ENCODE measurements around the gene GIPC3. TPM values are rescaled to one million over a fixed set of nuclear protein-coding genes. Genes with fewer than 3 reads are reported as not detected.
A peak's percentile ranks its signal among the peaks of the same experiment; 100 is the strongest.

The GIPC3 gene
- polyA plus RNA-seq, 1 donor: 1.6 TPM

DNA sequence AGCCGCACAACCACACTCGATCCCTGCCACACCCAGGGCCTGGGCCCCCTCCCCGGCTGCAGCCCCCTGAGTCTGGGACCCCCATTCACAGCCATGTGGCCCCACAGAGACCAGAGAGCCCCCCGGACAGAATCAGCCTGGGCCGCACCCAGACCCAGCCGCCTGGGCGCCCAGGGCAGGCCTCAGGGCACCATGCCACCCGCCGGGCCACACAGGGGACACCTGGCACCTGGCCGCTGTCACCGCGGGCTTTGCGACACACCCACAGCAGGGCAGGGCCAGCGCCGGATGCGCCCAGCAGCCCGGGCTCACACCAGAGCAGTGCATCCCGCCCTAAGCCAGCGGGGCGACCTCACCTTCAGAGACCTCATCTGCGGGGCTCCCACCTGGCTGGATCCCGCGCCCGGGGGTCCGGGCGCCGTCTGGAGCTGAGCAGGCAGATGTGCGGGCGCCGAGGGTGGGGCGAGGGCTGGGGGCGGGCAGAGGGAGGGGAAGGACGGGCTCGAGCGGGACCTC is 21.0 kb downstream of the GIPC3 start:
- H3K36me3 ChIP-seq (ENCODE audit: control insufficient read depth, insufficient read depth, low read length): peaks cover 4% of the 10 kb centered on the region
- H3K27ac ChIP-seq (ENCODE audit: low read length): no peak overlapping the region
- DNase-seq: no peak
- H3K9me3 ChIP-seq (ENCODE audit: control insufficient read depth, low read depth, low read length): peaks cover 9% of the 10 kb centered on the region
- peak overlapping the region; percentile 10 for H3K4me3 ChIP-seq (ENCODE audit: low read length)
- H3K4me1 ChIP-seq (ENCODE audit: control insufficient read depth, insufficient read depth, low read length): peaks cover 11% of the 10 kb centered on the region
- peaks cover 29% of the 10 kb centered on the region for H3K27me3 ChIP-seq (ENCODE audit: control insufficient read depth, insufficient read depth, low read length)
- WGBS (ENCODE audit: insufficient coverage, low lambda C conversion rate): no CpG with 5 or more reads among the region's 35 CpGs

DNA sequence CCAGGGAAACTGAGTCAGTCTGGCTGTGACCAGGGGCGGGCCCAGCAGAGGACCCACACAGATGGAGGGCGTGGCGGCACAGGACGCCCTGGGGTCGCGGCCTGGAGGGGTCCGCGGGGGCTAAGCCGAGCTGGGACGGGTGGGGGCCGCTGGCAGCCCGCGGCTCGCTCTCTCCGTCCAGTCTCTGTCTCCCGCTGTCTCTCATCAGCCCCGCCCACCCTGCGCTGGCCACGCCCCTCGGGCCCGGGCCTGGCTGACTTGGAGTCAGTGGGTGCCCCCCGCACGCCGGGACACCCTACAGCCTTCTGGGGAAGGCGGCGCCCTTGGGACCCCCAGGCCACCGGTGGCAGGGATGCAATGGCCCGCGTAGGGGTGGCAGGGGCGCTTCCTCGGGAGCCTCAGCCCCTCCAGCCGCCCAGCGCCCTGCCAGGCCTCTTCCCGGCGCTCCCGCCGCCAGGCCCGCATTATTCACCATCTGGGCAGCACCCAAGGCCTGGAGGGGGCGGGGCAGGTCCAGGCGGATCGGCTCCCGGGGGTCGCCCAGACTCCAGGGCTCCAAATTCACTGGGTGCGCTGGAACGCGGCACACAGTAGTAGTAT is 21.5 kb downstream of the GIPC3 start, which contains the start of gene TBXA2R:
TSS of gene TBXA2R (minus strand) at position 186 of the 600 bp plus-strand sequence. CDS start 6,241 bp downstream, outside the sequence.
- Histone ChIP-seq H3K36me3 (ENCODE audit: control insufficient read depth, insufficient read depth, low read length) (peaks cover 10% of the 10 kb centered on the region), H3K27ac (ENCODE audit: low read length) (peak within 1 kb of the TSS; percentile 23), H3K4me3 (ENCODE audit: low read length) (peak within 1 kb of the TSS; percentile 23), H3K9me3 (ENCODE audit: control insufficient read depth, low read depth, low read length) (peaks cover 15% of the 10 kb centered on the region), H3K27me3 (ENCODE audit: control insufficient read depth, insufficient read depth, low read length) (peaks cover 29% of the 10 kb centered on the region), H3K4me1 (ENCODE audit: control insufficient read depth, insufficient read depth, low read length) (peaks cover 11% of the 10 kb centered on the region)
- no peak for DNase-seq
- WGBS (ENCODE audit: insufficient coverage, low lambda C conversion rate): no CpG with 5 or more reads among the region's 46 CpGs

GRCh38 chr19:3607303-3608078 is 22.2 kb downstream of the GIPC3 start:
- no peak for DNase-seq

DNA sequence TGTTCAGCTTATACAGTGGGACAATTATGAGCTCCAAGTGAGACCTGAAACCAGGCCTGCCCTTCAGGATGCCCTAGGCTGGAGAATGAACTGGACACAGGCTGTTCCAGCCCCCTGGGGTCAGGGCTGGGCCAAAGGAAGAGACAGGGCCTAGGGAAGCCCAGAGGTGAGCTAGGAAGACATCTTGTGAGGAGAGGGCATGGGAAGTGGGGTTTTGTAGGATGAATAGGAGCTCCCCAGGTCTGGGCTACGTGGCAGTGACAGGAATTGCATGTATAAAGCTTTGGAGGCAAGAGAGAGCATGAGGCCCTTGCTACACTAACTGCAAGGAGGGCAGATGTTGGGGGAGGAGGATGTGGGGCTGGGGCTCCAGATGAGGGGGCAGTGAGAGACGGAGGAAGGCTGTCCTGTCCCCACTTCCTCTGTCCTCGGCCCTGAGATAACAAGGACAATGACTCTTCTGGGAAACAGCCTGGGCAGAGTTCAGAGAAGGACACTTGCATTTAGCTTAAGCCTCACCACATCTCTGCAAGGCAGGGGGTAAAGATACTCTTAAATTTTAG is 22.9 kb downstream of the GIPC3 start:
- peaks cover 20% of the 10 kb centered on the region for H3K36me3 ChIP-seq (ENCODE audit: control insufficient read depth, insufficient read depth, low read length)
- H3K27me3 ChIP-seq (ENCODE audit: control insufficient read depth, insufficient read depth, low read length): peaks cover 29% of the 10 kb centered on the region
- no CpG with 5 or more reads among the region's 3 CpGs for WGBS (ENCODE audit: insufficient coverage, low lambda C conversion rate)
- no peak overlapping the region for H3K4me3 ChIP-seq (ENCODE audit: low read length)
- no peak overlapping the region for H3K27ac ChIP-seq (ENCODE audit: low read length)
- peaks cover 21% of the 10 kb centered on the region for H3K9me3 ChIP-seq (ENCODE audit: control insufficient read depth, low read depth, low read length)
- no peak for DNase-seq
- H3K4me1 ChIP-seq (ENCODE audit: control insufficient read depth, insufficient read depth, low read length): peaks cover 11% of the 10 kb centered on the region

More at GRCh38 chr19:3607303-3608078, 22.2 kb downstream of the GIPC3 start:
- Histone ChIP-seq H3K36me3 (ENCODE audit: control insufficient read depth, insufficient read depth, low read length) (peaks cover 17% of the 10 kb centered on the region), H3K27ac (ENCODE audit: low read length) (peak overlapping the region; percentile 23), H3K4me1 (ENCODE audit: control insufficient read depth, insufficient read depth, low read length) (peaks cover 11% of the 10 kb centered on the region), H3K9me3 (ENCODE audit: control insufficient read depth, low read depth, low read length) (peaks cover 21% of the 10 kb centered on the region), H3K27me3 (ENCODE audit: control insufficient read depth, insufficient read depth, low read length) (peaks cover 29% of the 10 kb centered on the region), H3K4me3 (ENCODE audit: low read length) (peak overlapping the region; percentile 23)
- WGBS (ENCODE audit: insufficient coverage, low lambda C conversion rate): 20% methylated on average over 1 of the region's 22 CpGs

DNA sequence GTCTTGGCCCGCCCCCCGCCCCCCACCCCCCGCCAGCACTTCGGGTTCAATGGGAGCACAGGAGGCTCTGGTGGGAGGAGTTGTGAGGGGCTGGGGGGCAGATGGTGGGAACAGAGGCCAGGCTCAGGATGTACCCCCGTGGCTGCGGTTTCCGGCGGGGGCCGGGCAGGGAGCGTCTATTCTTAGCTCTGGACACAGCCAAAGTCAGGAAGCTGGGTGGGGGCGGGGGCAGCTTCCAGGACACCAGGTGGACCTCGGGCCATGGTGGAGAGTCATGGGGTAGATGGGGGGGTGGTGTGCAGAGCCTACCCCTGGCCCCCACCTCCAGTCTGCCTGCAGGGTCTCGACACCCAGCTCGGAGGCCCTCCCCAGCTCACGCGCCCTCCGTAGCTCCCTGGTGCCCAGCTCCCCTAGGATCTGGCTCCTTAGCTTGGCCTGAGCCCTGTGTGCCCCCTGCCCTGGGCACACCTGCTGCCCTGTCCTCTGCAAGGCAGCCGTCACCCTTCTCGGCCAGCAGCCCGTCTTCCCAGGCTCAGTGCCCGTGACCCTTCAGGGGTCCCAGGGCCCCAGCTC is 23.6 kb downstream of the GIPC3 start:
- WGBS (ENCODE audit: insufficient coverage, low lambda C conversion rate): no CpG with 5 or more reads among the region's 21 CpGs
- Histone ChIP-seq H3K4me1 (ENCODE audit: control insufficient read depth, insufficient read depth, low read length) (peaks cover 14% of the 10 kb centered on the region), H3K9me3 (ENCODE audit: control insufficient read depth, low read depth, low read length) (peaks cover 25% of the 10 kb centered on the region), H3K27me3 (ENCODE audit: control insufficient read depth, insufficient read depth, low read length) (peaks cover 29% of the 10 kb centered on the region), H3K4me3 (ENCODE audit: low read length) (no peak overlapping the region), H3K27ac (ENCODE audit: low read length) (no peak overlapping the region), H3K36me3 (ENCODE audit: control insufficient read depth, insufficient read depth, low read length) (peaks cover 20% of the 10 kb centered on the region)
- DNase-seq: no peak

- H3K4me1 ChIP-seq (ENCODE audit: control insufficient read depth, insufficient read depth, low read length): peaks cover 8% of the 10 kb centered on the region
- no peak overlapping the region for H3K27ac ChIP-seq (ENCODE audit: low read length)
These were observed 24.8 kb downstream of the GIPC3 start for GRCh38 chr19:3609779-3610719.

DNA sequence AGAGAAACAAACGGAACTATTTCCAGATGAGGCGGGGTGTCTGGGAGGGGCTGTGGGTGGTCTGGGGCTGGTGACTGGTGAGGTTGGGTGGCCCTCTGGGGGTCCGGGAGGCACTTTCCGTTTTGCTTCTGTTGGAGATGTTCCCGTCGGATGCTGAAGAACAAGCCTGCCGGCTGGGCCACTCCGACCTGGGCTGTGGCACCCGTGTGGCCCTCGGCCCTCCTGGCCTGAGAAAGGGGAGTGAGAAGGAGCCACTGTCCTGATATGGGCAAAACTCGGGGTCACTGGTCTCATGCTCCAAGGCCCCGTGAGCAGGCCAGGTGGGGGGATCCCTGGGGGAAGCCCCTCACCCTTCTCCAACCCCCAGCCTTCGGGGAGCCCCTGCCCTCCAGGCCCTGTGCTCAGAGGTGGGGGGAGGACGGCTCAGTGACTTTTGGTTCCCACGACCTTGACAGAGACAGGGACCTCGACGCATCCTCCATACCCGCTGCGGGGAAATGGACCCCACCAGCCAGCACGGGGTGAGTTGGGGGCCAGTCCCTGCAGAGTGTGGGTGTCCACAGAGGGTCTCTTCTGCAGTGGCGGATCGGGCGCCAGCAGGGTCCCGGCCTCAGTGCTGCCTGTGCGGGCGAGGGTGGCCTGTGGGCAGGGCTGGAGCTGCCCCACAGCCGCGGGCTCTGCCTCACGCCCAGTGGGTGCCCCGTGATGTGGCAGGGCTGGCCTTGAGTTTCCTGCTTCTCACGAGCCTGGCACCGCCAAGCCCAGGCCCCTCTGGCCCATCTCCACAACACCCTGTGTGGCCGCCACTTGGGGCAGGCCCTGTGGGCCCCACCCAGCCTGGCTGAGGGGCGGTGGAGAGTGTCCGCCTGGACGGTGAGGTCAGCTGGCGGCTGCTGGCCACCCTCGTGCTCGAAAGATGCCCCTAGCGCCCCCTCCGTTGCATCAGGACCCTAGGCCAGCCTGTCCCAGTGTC is 25.8 kb downstream of the GIPC3 start:
- peaks cover 32% of the 10 kb centered on the region for H3K36me3 ChIP-seq (ENCODE audit: control insufficient read depth, insufficient read depth, low read length)
- H3K27me3 ChIP-seq (ENCODE audit: control insufficient read depth, insufficient read depth, low read length): peaks cover 17% of the 10 kb centered on the region
- peaks cover 23% of the 10 kb centered on the region for H3K9me3 ChIP-seq (ENCODE audit: control insufficient read depth, low read depth, low read length)
- H3K27ac ChIP-seq (ENCODE audit: low read length): no peak overlapping the region
- no CpG with 5 or more reads among the region's 41 CpGs for WGBS (ENCODE audit: insufficient coverage, low lambda C conversion rate)
- no peak for DNase-seq
- peaks cover 7% of the 10 kb centered on the region for H3K4me1 ChIP-seq (ENCODE audit: control insufficient read depth, insufficient read depth, low read length)
- H3K4me3 ChIP-seq (ENCODE audit: low read length): no peak overlapping the region

More at GRCh38 chr19:3609779-3610719, 24.8 kb downstream of the GIPC3 start:
- Histone ChIP-seq H3K27me3 (ENCODE audit: control insufficient read depth, insufficient read depth, low read length) (peaks cover 24% of the 10 kb centered on the region), H3K4me3 (ENCODE audit: low read length) (no peak overlapping the region), H3K36me3 (ENCODE audit: control insufficient read depth, insufficient read depth, low read length) (peaks cover 24% of the 10 kb centered on the region), H3K9me3 (ENCODE audit: control insufficient read depth, low read depth, low read length) (peaks cover 25% of the 10 kb centered on the region)
- DNase-seq: no peak
- 100% methylated on average over 1 of the region's 24 CpGs for WGBS (ENCODE audit: insufficient coverage, low lambda C conversion rate)

GRCh38 chr19:3611841-3612240 is 26.6 kb downstream of the GIPC3 start:
- H3K27me3 ChIP-seq (ENCODE audit: control insufficient read depth, insufficient read depth, low read length): peaks cover 12% of the 10 kb centered on the region
- no peak for DNase-seq
- WGBS (ENCODE audit: insufficient coverage, low lambda C conversion rate): no CpG with 5 or more reads among the region's 36 CpGs
- H3K4me3 ChIP-seq (ENCODE audit: low read length): no peak overlapping the region
- H3K9me3 ChIP-seq (ENCODE audit: control insufficient read depth, low read depth, low read length): peaks cover 20% of the 10 kb centered on the region
- no peak overlapping the region for H3K27ac ChIP-seq (ENCODE audit: low read length)
- H3K36me3 ChIP-seq (ENCODE audit: control insufficient read depth, insufficient read depth, low read length): peaks cover 32% of the 10 kb centered on the region
- peaks cover 5% of the 10 kb centered on the region for H3K4me1 ChIP-seq (ENCODE audit: control insufficient read depth, insufficient read depth, low read length)

GRCh38 chr19:3612330-3612729 is 27.1 kb downstream of the GIPC3 start:
- peaks cover 7% of the 10 kb centered on the region for H3K27me3 ChIP-seq (ENCODE audit: control insufficient read depth, insufficient read depth, low read length)
- no peak overlapping the region for H3K4me3 ChIP-seq (ENCODE audit: low read length)
- WGBS (ENCODE audit: insufficient coverage, low lambda C conversion rate): no CpG with 5 or more reads among the region's 33 CpGs
- H3K4me1 ChIP-seq (ENCODE audit: control insufficient read depth, insufficient read depth, low read length): peaks cover 3% of the 10 kb centered on the region
- H3K9me3 ChIP-seq (ENCODE audit: control insufficient read depth, low read depth, low read length): peaks cover 20% of the 10 kb centered on the region
- peaks cover 32% of the 10 kb centered on the region for H3K36me3 ChIP-seq (ENCODE audit: control insufficient read depth, insufficient read depth, low read length)
- DNase-seq: no peak
- H3K27ac ChIP-seq (ENCODE audit: low read length): no peak overlapping the region
